GM19395 (cell line): Measurements from ENCODE around the gene TRIP13.
"Not testable (repeated sequence)": the region's sequence is repeated elsewhere in the genome, so short reads cannot be mapped to it uniquely, and the experiment has no call there.

Experiments used
- ATAC-seq: cut with Tn5 transposase; IDR thresholded peaks from one replicate; pipeline ENCODE4 v1.9.1; 2021; ENCODE audit warnings: mild to moderate bottlenecking, moderate library complexity; ENCODE audit not compliant: unreplicated experiment

The TRIP13 gene

DNA sequence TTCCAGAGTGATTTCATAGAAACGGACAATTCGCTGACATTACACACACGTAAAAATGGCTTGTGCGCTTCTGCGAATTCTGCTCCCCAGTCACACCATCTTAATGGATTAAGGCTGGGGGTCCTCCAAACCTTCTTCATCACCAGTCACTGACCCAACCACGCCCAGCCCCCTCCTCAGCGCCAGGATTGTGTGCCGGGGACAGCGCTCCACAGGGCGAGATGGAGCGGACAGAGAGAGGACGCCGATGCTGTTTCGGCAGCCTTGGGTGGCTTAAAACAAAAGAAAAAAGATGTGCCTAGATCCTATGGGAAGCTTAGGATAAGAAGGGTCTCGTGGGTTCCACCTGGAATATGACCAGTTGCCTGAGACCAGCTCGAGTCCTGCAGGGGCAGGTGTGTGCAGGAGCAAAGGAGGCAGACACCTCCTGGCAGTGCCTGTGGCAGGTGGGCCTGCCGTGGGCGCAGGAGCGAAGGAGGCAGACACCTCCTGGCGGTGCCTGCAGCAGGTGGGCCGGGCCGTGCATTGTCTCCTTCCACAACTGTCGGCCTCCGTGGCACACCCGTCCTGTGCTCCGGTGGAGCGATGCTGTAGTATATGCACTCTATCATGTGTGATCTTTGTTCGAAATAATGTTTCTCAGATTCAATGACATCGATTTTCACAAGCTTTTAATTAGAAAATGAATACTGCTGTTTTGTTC is 20.9 kb upstream of the TRIP13 start:
- no peak for ATAC-seq

DNA sequence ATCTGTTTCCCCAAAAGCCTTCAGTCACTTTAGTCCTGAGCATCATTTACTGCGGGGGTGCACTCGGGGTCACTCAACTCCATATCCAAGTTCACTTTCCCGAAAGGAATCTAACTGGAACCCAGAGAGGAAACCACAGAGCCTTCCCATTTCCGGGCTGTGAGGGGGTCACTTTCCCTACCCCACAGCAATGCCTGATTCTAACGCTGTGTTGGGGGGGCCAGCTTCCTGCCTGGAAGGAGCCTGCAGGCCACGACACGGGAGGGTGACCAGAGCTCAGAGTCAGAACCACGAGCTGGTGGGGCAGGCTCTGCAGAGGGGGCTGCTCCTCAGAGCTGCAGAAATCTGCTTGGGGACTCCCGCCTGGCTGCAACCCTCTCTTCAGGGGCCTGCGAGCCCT is 20.4 kb upstream of the TRIP13 start:
- ATAC-seq, result no peak

DNA sequence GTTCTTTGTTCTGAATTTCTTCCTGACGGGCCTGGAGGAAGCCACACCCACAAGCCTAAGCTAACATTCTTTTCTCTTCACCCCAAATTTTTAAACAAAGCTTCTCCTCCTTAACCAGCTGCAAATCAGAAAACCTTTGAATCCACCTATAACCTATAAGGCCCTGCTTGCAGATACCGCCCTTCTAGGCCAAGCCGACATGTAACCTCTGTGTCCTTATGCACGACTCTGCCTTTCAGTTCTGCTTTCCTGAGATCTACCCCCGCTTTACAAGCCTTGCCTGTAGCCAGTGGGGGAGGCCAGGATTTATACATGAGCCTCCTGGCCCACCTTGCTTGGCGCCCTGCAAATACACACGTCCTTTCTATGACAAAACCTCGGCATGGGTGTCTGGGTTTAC is 19.4 kb upstream of the TRIP13 start:
- peak; percentile 89 for ATAC-seq

DNA sequence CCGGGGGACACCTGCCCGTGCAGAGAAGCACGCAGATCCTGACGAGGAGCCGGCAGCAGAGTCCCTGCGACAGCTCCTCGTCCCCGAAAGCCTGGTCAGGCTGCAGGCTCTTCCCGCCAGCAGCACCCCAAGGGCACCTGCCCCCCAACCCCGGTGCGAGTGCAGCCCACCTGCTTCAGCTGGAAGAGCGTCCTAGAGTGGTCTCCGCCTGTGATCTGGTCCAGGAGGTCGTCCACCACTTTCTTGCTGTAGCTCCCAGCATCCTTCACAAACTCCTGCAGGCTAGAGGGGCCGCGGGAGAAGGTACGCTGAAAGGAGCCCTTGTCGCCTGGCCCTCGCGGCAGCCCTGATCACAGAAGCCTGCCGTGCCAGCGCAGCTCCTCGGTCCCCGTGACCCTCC is 16.8 kb upstream of the TRIP13 start:
- ATAC-seq, result no peak

DNA sequence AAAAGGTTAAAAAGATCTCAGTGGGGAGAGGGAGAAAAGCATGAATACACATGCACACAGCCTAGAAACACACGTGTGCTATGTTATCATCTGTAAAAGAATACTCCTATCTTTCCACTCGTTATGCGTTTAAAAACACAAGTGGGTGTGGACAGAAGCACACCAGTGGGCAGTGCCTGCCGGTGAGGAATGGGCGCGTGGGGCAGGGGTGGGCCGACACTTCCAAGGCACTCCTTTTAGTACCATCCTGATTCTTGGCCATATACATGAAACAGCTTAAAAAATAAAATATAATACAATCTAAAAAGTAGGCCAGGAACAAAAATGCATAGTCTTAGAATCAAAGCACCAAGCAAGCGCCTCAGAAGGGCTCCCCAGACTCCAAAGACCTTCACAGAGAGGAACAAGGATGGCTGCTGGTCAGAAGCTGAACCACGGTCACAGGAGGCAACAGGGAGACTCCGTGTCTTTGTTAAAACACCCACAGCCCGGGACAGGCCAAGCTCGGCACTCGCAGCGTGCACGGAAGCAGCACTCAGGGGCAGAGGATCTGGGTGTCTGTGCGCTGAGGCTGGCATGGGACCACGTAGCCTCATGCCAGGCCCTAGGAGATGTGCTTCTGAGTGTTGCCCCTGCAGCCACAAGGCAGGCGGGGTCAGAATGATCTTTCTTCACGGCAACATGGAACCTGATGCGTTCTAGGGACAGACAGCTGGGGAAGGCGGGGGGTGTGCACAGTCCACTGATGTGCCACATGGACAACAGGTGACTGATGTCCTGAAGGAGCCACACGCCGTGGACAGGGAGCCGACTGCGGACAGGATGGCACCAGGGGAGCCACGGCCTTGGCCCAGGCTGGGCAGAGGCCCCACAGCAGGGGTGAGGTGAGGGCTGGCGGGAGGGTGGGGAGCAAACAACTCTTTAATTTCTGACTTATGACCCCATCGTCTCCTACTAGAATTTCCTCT is 16.0 kb upstream of the TRIP13 start:
- ATAC-seq, result no peak

DNA sequence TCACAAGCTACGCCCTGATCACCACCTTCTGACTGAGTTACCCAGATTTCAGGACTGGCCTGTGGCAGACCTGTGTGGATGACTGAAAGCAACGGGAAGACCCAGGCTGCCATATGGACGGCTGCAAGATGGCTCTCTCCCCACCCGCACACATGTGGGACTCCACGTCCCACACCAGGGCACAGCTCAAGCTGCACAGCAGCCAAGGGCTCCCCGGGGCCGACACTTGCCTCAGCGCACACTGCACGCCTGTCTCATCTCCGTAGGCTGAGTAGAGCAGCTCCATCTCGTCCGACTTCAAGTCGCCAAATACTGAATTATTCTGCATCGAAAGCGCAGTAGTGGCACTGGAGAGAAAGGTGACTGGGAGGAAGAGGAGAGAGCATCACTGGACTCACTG is 14.6 kb upstream of the TRIP13 start:
- ATAC-seq, result no peak

DNA sequence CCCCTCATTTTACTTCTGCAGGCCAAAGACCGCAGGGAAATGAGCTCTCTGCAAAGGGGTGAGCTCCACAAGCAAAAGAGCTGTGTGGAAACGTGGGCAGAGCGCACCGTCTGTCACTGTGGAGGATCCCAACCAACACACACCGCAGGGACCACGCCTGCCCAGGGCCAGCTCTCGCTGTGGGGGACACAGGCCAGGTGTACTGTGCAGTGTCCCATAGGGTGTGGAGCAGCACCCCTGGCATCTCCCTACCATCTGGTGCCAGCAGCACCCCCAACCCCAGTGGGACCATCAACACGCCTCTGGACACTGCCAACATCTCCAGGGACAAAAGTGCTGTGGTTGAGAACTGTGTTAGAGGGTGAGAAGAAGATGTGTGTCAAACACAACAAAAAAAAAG is 14.0 kb upstream of the TRIP13 start:
- ATAC-seq, result not testable (repeated sequence)

DNA sequence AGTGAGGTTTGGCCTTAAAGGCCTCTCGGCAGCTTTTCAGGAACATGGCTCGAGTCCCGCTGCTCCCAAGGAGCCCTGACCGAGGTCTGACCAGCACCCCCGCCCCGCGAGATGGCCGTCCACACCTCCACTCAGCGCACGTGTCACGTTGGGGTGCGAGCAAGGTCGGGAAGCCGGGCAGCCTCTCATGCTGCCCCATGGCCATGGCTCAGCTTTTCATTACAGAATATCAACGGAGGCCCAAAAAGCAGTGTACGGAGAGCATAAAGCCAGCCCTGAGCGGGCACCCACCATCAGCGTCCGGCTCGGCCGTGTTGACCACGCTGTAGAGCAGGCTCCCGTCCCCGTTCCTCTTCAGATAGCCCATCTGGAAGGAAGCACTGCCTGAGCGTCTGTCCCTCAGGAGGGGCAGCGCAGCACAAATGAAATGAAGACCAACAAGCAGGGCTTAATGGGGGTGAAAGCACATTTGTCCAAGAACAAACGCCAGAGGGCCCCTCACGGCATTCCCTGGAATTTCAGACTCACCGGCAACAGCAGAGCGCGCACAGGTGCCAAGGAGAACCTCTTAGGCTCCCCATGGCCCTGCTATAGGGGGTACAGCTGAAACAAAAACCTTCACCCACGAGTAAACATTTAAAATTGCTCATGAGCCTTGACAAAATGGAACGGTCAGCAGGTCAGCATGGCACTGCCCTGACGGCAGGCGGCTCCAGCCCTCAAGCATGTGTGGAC is 11.7 kb upstream of the TRIP13 start:
- ATAC-seq, result no peak

DNA sequence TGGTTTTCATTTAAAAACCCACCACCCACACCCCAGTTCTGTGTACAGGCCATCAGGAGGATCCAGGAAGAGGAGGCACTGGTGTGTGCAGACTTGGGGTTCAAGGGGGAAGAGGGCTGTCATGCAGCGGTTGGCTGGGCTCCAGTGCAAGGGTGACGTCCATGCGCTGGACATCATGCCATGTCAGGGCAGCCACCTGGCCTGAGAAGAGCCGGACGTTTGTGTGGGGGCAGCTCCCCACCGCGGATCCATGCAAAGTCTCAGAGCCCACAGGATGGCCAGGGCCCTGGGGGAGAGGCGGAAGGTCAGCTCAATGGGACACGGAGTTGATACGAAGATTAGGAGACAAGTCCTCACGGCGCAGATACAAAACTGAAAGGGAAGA is 11.1 kb upstream of the TRIP13 start:
- no peak for ATAC-seq

DNA sequence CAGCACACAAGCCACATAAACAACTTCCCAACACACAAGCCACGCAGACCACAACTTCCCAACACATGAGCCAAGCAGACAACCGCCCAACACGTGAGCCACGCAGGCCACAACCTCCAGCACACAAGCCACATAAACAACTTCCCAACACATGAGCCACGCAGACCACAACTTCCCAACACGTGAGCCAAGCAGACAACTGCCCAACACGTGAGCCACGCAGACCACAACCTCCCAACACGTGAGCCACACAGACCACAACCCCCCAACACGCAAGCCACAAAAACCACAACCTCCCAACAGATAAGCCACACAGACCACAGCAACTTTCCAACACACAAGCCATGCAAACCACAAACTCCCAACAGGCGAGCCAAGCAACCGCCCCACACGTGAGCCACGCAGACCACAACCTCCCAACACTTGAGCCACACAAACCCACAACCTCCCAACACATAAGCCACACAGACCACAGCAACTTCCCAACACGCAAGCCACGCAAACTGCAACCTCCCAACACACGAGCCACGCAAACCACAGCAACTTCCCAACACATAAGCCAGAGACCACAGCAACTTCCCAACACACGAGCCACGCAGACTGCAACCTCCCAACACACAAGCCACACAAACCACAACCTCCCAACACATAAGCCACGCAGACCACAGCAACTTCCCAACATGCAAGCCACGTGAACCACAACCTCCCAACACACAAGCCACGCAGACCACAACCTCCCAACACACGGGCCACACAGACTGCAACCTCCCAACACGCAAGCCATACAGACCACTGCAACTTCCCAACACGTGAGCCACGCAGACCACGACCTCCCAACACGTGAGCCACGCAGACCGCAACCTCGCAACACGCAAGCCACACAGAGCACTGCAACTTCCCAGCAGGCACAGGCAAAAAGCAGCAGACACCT is 10.2 kb upstream of the TRIP13 start:
- ATAC-seq, result no peak

DNA sequence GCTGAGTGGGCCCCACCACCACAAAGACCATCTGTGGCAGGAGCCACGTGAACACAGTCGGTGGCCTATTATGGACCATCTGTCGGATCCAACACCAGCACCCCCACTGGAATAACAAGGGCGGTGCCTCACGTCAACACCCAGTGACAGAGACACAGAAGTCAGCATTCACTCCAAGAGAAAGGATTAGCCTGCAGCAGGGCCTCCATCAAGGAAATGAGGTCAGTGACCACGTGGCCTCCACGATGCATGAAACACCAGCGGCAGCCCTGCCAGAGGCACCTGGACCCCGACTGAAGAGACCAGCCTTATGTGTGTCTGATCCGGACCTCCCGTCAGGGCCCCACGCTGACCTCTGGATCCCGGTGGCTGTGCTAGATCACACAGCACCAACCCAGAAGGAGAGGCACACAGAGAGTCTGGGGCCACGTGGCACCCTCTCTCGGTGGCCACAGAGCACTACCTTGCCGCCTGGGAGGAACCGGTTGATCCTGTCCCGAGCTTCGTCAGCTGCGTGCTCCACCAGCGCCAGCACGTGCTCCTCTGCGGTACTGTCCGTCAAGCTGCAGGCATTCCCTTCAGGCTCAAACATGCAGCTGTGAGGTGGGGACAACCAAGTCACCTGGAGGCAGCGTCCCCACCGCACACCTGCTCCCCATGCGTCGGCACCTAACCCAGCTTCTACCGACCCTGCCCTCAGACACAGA is 9.1 kb upstream of the TRIP13 start:
- ATAC-seq, result no peak

DNA sequence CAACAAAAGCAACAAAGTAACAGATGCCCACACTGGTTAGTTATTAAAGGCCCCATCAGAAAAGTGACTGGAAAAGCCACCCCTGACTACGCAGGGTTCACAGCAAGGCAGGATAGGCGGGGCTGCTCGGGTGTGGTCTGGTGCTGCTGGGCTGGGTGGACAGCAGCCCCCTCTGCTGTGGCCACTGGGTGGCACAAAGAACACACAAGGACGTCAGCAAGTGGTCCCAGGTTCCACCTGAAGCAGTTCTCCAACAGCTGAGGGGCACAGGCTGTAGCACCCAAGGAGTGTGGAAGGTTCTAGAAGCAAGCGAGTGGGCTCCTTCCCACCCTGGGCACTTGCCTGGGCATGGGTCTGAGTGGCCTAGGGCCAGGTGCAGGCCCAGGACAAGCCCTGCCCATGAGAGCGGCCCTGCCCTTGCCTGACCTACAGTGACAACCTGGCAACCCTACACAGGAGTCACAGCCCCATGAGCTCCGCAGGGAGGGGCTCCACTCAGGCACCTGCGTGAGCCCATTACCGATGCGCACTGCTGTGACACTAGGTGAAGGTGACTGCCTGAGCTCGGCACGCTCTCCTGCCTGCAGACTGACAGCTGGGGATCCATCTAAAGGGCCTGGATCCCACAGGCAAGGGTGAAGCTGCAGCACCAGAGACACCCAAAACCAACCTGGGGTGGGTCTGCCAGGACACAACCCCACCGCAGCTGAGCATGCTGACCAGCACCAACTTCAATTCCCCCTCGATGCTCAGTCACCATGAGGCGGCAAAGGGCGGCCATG is 8.1 kb upstream of the TRIP13 start:
- no peak for ATAC-seq

DNA sequence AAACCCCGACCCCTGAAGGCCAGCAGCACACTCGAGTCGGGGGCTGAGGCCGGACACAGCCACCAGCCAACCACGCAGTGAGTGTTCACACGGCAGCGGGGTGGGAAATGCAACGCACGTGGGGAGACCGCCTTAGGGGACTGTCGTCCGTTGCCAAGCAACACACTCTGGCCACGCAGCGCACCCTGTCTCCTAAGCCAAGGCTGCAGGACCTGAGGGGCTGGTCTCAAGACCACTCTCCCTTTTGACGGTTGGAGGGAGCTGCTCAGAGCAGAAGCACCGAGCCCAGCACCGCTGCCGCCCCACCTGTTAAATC is 7.6 kb upstream of the TRIP13 start:
- ATAC-seq, result no peak

DNA sequence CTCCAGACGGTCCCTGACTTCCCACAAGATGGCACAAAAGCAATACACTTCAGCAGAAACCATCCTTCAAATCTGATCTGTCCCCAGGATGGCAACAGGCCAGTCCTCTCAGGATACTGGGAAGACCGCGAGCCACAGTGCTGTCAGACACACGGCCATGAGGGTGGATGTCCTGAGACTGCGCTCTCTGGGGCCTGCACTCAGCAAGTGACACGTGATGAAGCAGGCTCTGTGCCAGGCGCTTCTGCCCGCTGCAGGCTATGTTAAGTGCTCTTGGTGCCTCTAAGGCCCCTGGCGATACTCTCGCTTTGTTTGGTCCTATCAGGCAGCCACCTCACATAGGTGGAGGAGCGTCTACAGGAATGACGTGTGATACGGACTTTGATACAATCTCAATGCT is 7.2 kb upstream of the TRIP13 start:
- no peak for ATAC-seq

DNA sequence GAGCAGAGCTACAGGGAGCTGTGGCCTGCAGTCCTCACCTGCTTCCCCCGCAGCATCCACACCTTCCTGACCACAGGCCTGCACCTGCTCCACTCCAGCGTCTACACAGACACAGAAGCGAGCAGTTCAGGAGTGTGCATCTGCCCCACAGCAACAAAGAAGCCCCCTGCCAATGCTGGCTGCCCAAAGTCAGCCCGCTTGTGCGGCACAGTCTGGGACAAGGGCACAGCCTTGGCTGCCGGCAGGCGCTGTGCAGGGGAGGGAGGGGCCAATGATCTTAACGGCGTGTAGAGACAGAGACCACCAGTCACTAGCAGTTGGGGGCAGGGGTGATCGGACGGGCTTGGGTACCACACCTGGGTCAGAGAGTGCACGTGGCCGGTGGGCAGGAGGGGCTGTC is 6.6 kb upstream of the TRIP13 start:
- no peak for ATAC-seq

DNA sequence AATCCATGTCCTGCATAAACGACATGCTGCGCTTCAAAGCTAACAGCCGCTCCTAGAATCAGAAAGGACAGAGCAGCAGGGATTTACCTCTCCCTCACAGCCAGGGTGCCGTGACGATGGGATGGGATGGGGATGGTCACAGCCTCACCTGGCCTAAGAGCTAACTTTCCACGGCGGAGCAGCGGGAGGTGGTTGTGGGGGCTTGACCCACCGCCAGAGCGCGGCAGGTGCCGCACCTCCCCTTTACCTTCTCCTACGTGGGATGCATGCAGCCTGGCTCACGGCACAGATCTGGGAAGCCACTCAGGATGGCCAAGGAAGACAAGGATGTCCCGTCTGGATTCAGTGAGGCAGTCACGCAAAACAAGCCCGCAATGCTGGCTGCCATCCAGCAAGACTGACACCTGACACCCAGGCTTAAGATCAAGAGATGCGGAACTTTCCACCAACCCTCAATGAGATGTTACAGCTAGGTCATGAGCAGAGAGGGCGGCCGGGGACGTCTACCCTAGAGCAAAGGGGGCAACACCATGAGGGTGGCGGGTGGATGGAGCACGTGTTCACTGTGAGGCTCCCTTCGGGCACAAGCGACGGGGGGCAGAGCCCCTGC is 5.9 kb upstream of the TRIP13 start:
- no peak for ATAC-seq

DNA sequence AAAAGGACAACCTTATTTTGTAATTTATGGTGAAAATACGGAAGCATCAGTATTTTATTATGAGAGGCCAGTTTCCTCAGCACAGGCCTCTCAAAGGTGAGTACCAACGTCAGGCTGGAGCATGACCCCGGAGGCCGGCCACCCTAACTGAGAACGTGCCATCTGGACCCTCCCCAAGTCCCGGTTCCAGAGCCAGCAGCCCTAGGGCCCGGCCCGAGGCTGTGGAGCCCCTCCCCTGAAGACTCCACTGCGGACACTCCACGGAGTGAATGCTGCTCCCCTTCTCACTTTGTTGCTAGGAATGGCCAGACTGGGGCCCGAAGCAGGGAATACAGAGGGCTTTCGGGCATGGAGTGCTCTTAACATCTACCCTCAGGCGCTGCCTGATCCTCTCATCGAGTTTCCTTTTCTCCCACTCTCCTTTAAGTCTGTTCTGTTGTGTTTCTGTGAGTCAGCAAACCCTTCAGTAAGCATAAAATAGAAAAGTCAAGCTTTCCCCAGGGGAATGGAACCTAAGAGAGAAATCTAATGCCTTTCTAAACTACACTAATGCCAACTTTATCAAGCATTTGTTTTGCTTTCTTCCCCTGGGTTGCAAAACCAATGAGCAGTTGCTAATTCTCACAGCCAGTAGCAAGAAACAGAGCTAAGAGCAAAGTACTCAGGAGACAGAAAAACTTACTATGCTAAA is 4.6 kb upstream of the TRIP13 start:
- no peak for ATAC-seq

DNA sequence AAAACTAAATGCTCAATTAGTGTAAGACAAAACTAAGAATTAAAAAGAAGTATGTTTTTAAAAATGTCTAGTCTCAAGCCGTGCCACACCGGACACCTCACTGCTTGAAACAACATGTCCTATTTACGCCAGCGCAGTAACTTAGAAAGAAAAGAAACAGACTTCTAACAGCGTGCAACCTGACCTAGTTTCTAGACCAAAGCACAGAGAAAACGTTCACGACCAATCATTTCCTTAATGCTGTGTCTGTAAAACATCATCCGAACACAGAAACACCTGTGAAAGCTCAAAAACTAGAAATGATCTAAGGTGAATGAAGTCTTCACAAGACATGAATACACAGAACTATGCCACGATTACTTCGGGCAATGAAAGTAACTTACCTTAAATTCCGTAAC is 4.0 kb upstream of the TRIP13 start:
- ATAC-seq, result no peak
